ENCODE data around the gene IPO4. TPM values are rescaled to one million over a fixed set of nuclear protein-coding genes. Genes with fewer than 3 reads are reported as not detected.

Gene IPO4
- total and polyA plus RNA-seq, 10 of the 15 experiments (the other 5 are each of a cell fraction or from before 2014, with no cell fraction given): 7.8 to 139 (median 37.6) TPM

- peak; percentile 74 for TF ChIP-seq POLR2AphosphoS2 (IDR thresholded peaks at IDR 0.05; ENCODE audit: low read depth, low read length)
- peak; percentile 84; the same call in 1 of the 2 replicates for TF ChIP-seq SMARCA5 (IDR thresholded peaks at IDR 0.05)
- no peak for TF ChIP-seq GABPA (IDR thresholded peaks at IDR 0.05; ENCODE audit: low read depth)
- TF ChIP-seq CBX5 (IDR thresholded peaks at IDR 0.05; ENCODE audit: low read depth): 0 out of 2 replicates have a peak, but pooled peaks have one; percentile 66
- TF ChIP-seq ZNF384 (IDR thresholded peaks at IDR 0.05; ENCODE audit: borderline replicate concordance, low read depth, low read length): no peak
- peak; percentile 80; the same call in 1 of the 2 replicates for TF ChIP-seq PML (IDR thresholded peaks at IDR 0.05; ENCODE audit: low read length)
- peak; percentile 81 for TF ChIP-seq IRF3 (IDR thresholded peaks at IDR 0.05)
- peak; percentile 93 for TF ChIP-seq NFYB (IDR thresholded peaks at IDR 0.05; ENCODE audit: insufficient read depth, low read depth, low read length)
- peak; percentile 100 for TF ChIP-seq MLLT1 (IDR thresholded peaks at IDR 0.05)
- TF ChIP-seq FOXK2 (IDR thresholded peaks at IDR 0.05): peak; percentile 52; the same call in 1 of the 2 replicates
- TF ChIP-seq BACH1 (IDR thresholded peaks at IDR 0.05; ENCODE audit: borderline replicate concordance): peak; percentile 20; the same call in 1 of the 2 replicates
- TF ChIP-seq SKIL (IDR thresholded peaks at IDR 0.05; ENCODE audit: low read depth, poor library complexity, severe bottlenecking): peak; percentile 79
- TF ChIP-seq TCF7 (IDR thresholded peaks at IDR 0.05; ENCODE audit: borderline replicate concordance): no peak; the same call in 1 of the 2 replicates
- TF ChIP-seq ZBTB4 (CRISPR knock-in tag; IDR thresholded peaks at IDR 0.05): no peak
- peak; percentile 88 for TF ChIP-seq RFX5 (IDR thresholded peaks at IDR 0.05; ENCODE audit: low read depth, low read length)
- TF ChIP-seq HCFC1 (IDR thresholded peaks at IDR 0.05; ENCODE audit: low read length): peak; percentile 16
- TF ChIP-seq ZBTB11 (CRISPR knock-in tag; IDR thresholded peaks at IDR 0.05): no peak
- no peak for TF ChIP-seq NR2C2 (IDR thresholded peaks at IDR 0.05; ENCODE audit: borderline replicate concordance, control insufficient read depth, insufficient read length, low read depth)
These were observed 47.3 kb downstream of the IPO4 start, which contains the start of gene EMC9 (continued) for GRCh38 chr14:24141097-24141880.

Measured in GM12878 (cell line).